ENCODE data around the gene EFHD2.
"Not testable (repeated sequence)": the region's sequence is repeated elsewhere in the genome, so short reads cannot be mapped to it uniquely, and the experiment has no call there.

Gene EFHD2

GRCh38 chr1:15388201-15388880 is 21.3 kb upstream of the EFHD2 start:
- no peak for DNase-seq (ENCODE audit: low spot score)

- DNase-seq (ENCODE audit: low spot score): not testable (repeated sequence)
These were observed 19.9 kb upstream of the EFHD2 start for GRCh38 chr1:15389828-15390227.

DNA sequence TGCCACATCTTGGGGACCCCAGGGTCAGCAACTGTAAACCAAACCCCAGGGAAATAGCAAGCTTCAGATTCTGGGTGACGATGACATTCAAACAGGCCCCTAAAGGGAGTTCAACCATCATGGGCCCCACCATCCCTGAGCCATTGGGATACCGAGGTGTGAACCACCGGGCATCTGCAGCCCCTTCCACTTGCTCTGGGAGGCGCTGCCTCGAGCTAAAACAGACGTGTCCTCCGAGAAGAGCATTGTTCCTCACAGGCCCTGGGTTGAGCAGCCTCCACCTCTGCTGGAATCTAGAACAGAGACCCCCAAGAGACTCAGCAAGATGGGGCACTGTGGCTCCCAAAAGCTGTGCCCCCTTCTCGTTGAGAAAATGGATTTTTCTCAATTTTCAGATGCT is 19.0 kb upstream of the EFHD2 start:
- no peak for DNase-seq (ENCODE audit: low spot score)

DNA sequence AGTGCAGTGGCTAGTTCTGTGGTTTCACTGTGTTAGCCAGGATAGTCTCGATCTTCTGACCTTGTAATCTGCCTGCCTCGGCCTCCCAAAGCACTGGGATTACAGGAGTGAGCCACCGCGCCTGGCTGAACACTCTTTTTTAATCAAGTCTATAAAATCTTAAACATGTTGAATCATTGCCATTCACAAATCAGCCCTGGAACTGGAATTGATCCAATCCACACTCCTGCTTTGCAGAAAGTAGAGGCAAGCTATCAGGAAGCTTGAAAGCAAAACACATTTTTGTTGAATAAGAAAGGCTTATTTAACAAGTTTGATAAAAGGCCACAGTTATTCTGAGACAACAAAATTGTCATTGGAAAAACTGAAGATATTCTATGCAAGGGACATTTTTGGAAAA is 18.3 kb upstream of the EFHD2 start:
- DNase-seq (ENCODE audit: low spot score): no peak

DNA sequence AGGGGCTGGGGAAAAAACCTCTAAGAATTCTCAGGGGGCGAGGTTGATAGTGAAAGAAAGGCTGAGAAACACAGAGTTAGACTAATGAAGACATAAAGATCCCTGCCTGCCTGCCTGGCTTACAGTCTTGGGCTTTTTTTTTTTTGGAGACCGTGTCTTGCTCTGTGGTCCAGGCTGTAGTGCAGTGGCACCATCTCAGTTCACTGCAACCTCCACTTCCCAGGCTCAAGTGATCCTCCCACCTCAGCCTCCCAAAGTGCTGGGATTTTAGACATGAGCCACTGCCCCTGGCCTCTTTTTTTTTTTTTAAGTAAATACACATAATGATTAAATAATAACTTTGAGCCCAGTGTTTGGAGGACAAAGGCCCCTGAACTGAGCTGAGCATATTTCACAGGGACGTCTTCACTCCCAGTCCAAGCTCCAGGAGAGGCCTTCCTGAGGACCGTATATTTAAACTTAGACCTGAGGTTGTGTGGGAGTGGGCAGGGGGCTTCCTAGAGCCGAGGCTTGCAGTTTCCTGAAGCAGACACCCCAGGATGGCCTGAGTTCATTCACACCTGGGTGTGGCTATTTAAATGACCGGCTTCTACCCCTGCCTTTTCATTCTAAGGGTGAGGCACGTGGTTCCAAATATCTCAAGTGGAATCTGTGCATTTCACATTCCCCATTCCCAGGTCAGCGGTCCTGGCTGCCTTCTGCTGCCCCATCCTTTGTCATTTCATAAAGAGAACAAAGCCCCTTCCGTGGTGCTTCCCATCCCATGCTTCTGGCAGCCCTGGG is 16.0 kb upstream of the EFHD2 start:
- DNase-seq (ENCODE audit: low spot score): no peak

DNA sequence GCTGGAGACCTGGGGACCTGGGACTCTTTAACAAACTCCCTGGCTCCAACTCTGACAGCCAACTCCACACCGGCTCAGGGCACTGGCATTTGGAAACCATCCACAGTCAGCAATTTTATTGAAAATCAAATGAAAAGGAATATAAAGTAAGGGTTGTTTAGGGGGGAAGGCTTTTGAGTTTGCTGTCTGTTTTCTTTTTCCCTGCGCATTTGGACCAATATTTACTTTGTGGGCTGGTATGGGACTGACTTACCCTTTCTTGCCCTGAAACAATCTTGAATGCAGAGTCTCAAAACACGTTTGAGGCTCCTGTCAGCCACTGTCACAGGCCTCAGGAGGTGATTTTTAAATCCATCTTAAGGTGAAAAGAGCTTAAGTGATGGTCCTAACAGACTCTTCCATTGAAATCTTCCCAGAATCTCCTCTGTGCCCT is 15.4 kb upstream of the EFHD2 start:
- DNase-seq (ENCODE audit: low spot score): no peak

- DNase-seq (ENCODE audit: low spot score): no peak
These were observed 12.5 kb upstream of the EFHD2 start for GRCh38 chr1:15397236-15397635.

- DNase-seq (ENCODE audit: low spot score): no peak
These were observed 10.0 kb upstream of the EFHD2 start for GRCh38 chr1:15399710-15400109.

DNA sequence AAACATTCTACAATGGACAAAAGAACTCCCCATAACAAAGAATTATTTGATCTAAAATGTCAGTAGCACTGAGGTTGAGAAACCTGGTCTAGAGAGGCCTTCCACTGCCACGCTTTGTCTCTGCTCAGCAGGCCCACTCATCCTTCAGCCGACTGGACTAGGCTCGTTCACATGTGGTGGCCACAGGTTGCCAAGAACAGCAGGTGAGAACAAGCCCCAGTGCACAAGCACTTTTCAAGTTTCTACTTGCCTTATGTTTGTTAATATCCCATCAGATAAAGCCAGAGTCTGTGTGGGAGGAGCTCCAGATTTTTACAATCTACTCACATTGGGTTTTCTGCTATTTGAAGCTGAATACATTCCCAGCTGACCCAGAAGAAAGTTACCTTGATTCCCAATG is 9.1 kb upstream of the EFHD2 start:
- no peak for DNase-seq (ENCODE audit: low spot score)

DNA sequence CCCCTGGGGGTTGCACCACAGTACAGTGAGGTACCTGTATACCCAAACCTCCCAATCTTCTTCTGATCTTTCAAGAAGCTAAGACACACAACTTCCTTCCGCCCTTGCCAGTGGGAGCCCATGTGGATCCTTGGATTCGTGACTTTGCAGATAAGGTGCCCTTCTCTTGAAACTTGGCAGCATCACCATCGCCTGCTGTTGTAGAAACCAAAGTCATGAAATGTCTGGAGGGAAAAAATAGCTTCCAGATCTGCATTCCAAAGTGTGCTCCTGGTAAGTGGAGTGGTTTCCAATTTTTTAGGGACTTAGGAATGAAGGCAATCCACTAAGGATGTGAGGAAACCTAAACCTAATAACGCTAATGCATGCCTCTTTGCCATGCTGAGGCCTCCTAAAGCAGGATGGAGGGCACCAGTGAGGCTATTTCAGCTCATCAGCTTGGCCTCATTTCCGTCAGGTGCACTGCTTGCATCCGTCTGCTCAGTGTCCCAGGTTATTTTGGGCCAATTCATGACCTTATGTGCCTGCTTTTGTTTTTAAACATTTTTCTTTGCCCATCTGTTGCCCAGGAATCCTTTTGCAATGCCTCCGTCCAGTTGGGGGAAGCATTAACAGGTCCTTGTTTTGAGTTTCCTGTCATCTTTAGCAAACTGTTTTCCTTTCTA is 8.2 kb upstream of the EFHD2 start:
- no peak for DNase-seq (ENCODE audit: low spot score)

DNA sequence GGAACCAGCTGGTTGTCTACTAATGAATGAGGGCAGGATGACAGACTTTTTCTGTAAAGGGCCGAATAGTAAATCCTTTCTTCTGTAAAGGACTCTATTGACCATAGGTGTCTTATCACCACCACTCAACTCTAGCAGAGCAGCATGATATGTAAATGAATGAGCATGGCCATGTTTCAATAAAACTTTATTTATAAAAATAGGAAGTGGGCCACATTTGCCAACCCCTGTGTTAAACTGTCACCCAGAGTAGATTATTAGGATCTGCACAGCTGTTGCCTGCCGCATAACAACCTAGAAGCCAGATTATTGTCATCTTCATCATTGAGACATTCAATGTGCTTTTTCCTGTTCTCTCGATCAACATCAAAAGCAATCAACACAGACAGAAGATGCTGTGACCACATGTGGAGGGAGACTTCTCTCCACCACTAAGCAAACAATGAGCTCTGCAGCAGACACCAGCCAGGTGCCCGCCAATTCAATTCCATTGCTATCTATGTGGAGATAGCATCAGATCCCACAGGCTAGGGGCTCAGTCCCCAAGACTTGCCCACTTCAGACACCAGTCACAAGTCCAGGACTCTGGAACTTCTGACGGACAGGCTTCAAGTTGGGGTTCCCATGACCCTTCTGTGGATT is 6.8 kb upstream of the EFHD2 start:
- no peak for DNase-seq (ENCODE audit: low spot score)

- no peak for DNase-seq (ENCODE audit: low spot score)
These were observed 5.6 kb upstream of the EFHD2 start for GRCh38 chr1:15403962-15404580.

DNA sequence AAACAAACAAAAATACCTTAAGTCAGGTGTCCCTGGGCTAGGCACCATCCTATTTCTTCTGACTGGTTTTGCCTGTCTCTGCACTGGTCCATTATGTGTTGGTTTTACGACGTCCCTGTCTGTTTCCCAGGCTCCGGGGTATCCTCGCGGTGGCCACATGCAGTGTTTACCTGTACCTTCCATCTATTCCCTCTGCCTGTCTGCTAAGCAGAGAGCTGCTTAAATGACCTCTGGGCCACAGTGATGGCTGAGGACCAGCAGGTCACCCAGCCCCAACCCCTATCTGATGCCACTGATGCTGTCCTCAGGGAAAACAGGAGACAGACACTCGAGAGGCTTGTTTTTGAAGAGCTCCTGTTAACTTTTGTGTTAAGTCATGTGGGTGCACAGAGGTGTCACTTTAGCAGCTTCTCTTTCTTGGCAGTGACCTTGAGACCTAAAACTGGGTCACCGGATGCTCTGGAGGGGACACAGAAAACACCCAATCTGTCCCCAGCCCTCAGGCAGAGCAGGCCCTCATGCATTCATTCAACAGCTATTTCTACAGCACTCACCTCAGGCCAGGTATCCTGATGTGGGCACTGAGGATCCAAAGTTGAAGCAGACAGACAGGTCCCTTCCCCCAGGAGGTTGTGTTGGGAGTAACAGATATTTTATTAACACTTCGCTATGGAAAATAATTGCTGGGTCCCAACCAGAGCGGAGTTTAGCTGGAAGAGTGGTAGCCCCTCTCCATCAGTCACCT is 4.4 kb upstream of the EFHD2 start:
- DNase-seq (ENCODE audit: low spot score): no peak

GRCh38 chr1:15406614-15407559 is 2.8 kb upstream of the EFHD2 start:
- DNase-seq (ENCODE audit: low spot score): no peak

GRCh38 chr1:15407580-15407979 is 2.1 kb upstream of the EFHD2 start:
- no peak for DNase-seq (ENCODE audit: low spot score)

DNA sequence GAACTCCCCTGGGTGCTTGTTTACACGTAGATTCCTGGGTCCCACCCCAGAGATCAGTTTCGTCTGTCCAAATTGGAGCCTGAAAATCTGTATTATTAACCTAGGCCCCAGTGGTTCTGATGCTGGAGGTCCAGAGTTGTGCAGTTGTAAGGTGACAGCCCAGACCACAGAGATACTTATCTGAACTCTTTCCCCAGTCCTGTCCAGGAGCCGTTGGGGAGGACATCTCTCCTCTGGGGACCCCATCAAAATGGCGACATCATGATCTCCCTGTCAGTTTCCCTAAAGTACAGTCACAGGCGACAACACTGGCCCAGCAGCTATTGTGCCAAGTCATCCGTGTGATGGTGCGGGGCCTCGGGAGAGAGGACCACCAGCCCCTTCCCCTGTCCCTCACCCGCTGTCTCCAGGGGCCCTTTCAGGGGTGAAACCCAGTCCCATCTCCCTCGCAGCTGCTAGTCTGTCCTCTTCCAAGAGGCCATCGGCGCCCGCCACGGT is 749 bp upstream of the EFHD2 start:
- DNase-seq (ENCODE audit: low spot score): no peak

GRCh38 chr1:15410223-15410883 is 665 bp downstream of the EFHD2 start:
- DNase-seq (ENCODE audit: low spot score): no peak

- no peak for DNase-seq (ENCODE audit: low spot score)
These were observed 1.2 kb downstream of the EFHD2 start for GRCh38 chr1:15410884-15411245.

- no peak for DNase-seq (ENCODE audit: low spot score)
These were observed 2.0 kb downstream of the EFHD2 start for GRCh38 chr1:15411593-15412137.
